Heart right ventricle (tissue), 16 donors: Measurements from ENCODE around the gene EPHA8. TPM values are rescaled to one million over a fixed set of nuclear protein-coding genes. Genes with fewer than 3 reads are reported as not detected.

Experiments
- ATAC-seq, 8 donors: fragments of 200-7000 bp; cut with Tn5 transposase; one replicate each; pipeline ENCODE4 v1.9.1; 2020; ENCODE audit warnings: mild to moderate bottlenecking in 8 of 8, moderate library complexity in 8 of 8, moderate number of reproducible peaks in 1 of 8
- DNase-seq, 2 donors: peaks; one replicate each; pipeline ENCODE4 v3.0.0-alpha.2; 2020
- H3K27ac ChIP-seq, 10 donors: fragments of 200-600 bp; sonication (generic) in 2 of 10; one replicate each; pipeline versions ENCODE4 v1.5.0 to v1.8.0; 2020 to 2022; ENCODE audit warnings: mild to moderate bottlenecking in 3 of 10
- H3K27me3 ChIP-seq, 7 donors: fragments of 200-600 bp; one replicate each; pipeline ENCODE4 v1.8.0; 2021 to 2022; ENCODE audit warnings: mild to moderate bottlenecking in 2 of 7
- H3K36me3 ChIP-seq, 9 donors: fragments of 200-600 bp; sonication (generic) in 1 of 9; one replicate each; pipeline versions ENCODE4 v1.5.0 to v1.8.0; 2020 to 2022; ENCODE audit warnings: mild to moderate bottlenecking in 2 of 9
- H3K4me1 ChIP-seq, 9 donors: fragments of 200-600 bp; sonication (generic) in 1 of 9; one replicate each; pipeline versions ENCODE4 v1.5.0 to v1.8.0; 2020 to 2022; ENCODE audit warnings: mild to moderate bottlenecking in 4 of 9
- H3K4me3 ChIP-seq, 10 donors: fragments of 200-600 bp; sonication (generic) in 2 of 10; one replicate each; pipeline versions ENCODE4 v1.5.0 to v1.8.0; 2020 to 2022; ENCODE audit warnings: mild to moderate bottlenecking in 7 of 10, moderate library complexity in 2 of 10
- H3K9me3 ChIP-seq, 11 donors: fragments of 200-600 bp in 10 of 11; sonication (generic) in 2 of 11; one replicate each; pipeline versions ENCODE4 v1.5.0 to v1.8.0; 2013 to 2022; ENCODE audit warnings: mild to moderate bottlenecking in 2 of 11, control low read depth in 1 of 11, moderate library complexity in 1 of 11
- CTCF ChIP-seq, 9 donors: fragments of 200-600 bp; sonication (generic) in 2 of 9; IDR thresholded peaks; one replicate each; pipeline versions ENCODE4 v1.5.0 to v1.8.0; 2021 to 2022; ENCODE audit warnings: antibody characterized with exemption in 9 of 9, mild to moderate bottlenecking in 5 of 9, moderate library complexity in 1 of 9
- WGBS, 2 donors: extraction: QIAGEN DNeasy Blood & Tissue Kit; methylation state at CpG; one replicate each; pipeline ENCODE4 v1.1.7; 2013; ENCODE audit warnings: inconsistent platforms in 1 of 2; 5-methylcytosine and 5-hydroxymethylcytosine counted together
- intact Hi-C, 10 donors: fragments of 100-400 bp; cut with DNase I; formaldehyde crosslinking; loops; one replicate each; pipeline versions ENCODE4 v1.11.1 to v1.14.2; 2022
- polyA plus RNA-seq, 2 donors: library from polyadenylated mRNA; stranded (reverse); fragments of 200-250 nt; gene quantifications; one replicate each; pipeline ENCODE4 v1.2.3, GENCODE V29; 2013
- total RNA-seq, 10 donors: library from RNA; stranded (reverse); fragmentation: NEBNext Ultra II Directional in 3 of 10; extraction: Animal tissue kit (Norgen Biotek cat#: 25700) in 3 of 10; gene quantifications; one replicate each; pipeline versions ENCODE4 v1.2.1 to v1.2.4, GENCODE V29; 2021 to 2023
- donor health status: Arrhythmogenic right ventricular cardiomyopathy.
- donor health status: ischemic (EF 13 %, LVEDD 7.1; RV severe dilation, severe dysfunction).
- donor health status: healthy with polysubstance abuse.
- donor health status: DM: no; HTN: yes; CAD: no.
- donor health status: DM: no; HTN: no; CAD: no.
- donor health status: ischemic (EF 25% LVEDD 6.9; RV normal size, moderate dysfunction).
- donor health status: ischemic (EF 25% LVEDD 5.7; RV mildly dilated, moderate dysfunction).
- donor health status: healthy.
- donor health status: DM: yes; HTN: yes; CAD: no.
- donor health status: Ischemic cardiomyopathy.
- donor health status: ischemic (EF 35%, LVEDD 5.7; RV mildly dilated, moderate dysfunction).
- donor health status: nonischemic (EF 11% LVEDD 7.7; RV severe dilation, severe dysfunction).
- donor health status: DM: yes; HTN: yes; CAD: no.
- donor health status: PGD.
- donor health status: ischemic (EF 29% LVEDD 5.4; RV normal size, mild dysfunction).
- donor health status: nonischemic (EF 23%, LVEDD 6.1; RV moderate dilation, normal function).

Gene EPHA8
- total and polyA plus RNA-seq, 12 donors: 0.12 to 0.30 TPM; not detected in 10

DNA sequence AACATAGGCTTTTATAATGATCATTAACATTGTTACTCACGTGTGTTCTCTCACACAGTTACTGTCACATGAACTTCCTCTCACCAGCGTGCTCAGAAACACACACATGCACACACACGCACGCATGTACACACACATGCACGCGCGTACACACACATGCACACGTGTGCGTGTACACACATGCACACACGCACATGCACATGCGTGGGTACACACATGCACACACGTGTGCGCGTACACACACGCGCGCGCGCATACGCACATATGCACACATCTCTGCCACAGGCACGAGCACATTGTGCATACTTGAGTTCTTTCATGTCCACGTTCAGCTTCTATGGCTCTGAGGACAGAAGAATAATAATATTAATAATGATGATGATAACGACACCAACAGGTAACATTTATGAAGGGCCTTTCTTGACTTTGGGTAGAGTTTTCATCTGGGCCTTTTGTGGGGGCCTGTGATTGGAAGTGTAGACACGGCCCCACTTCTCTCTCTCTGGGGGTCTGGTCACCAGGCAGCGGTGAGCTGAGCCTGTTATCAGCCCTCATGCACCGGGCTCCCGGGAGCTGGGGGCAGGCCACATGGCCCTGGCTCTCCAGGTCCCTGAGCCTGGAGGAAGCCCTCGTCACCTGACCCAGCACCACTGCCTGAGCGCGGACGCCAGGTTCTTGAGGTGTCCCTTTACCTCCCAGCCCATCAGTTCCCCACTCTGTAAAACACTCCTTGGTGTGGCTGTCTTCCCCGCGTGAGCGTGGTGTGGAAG, 7.0 kb downstream of the EPHA8 start:
- Histone ChIP-seq H3K36me3 (no peaks in the 10 kb centered on the region), H3K4me3 (no peak overlapping the region), H3K4me1 (no peaks in the 10 kb centered on the region), H3K27me3 (peaks cover 6 to 75% (median 34%) of the 10 kb centered on the region in 7 donors), H3K27ac (no peak overlapping the region), H3K9me3 (no peaks in the 10 kb centered on the region)
- 80 to 81% methylated on average over 34 of the region's 34 CpGs for WGBS, 2 donors
- intact Hi-C loops: no loop called here
- TF ChIP-seq CTCF (IDR thresholded peaks at IDR 0.05): no peak
- no peak for ATAC-seq
- no peak for DNase-seq

GRCh38 chr1:22572818-22573217, 9.5 kb downstream of the EPHA8 start:
- ATAC-seq (no peak), DNase-seq (no peak)
- Histone ChIP-seq H3K4me3 (no peak overlapping the region), H3K36me3 (no peaks in the 10 kb centered on the region), H3K27ac (no peak overlapping the region), H3K4me1 (no peaks in the 10 kb centered on the region), H3K9me3 (peaks cover 0 to 1% (median 0%) of the 10 kb centered on the region in 11 donors), H3K27me3 (peaks cover 0 to 54% (median 10%) of the 10 kb centered on the region in 7 donors)
- 51 to 58% methylated on average over 9 of the region's 9 CpGs for WGBS, 2 donors
- no peak for TF ChIP-seq CTCF (IDR thresholded peaks at IDR 0.05)
- intact Hi-C loops: no loop called here

DNA sequence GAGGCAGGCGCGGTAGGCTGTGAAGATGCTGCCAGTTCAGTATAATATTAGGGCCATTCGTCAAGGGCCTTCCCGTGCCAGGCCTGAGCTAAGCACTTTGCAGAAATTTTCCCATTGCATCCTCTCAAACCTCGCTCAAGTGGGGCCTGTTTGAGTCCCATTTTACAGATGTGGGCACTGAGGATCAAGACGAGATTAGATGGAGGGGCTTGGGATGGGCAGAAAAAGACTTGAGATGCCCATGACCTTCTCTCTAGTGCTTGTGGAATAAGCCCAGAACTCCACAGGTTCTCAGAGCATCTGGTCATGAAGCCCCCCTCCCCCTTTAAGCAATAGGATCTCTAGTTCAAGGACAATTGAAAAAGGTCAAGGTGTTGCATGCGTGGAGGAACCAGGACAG, 9.9 kb downstream of the EPHA8 start:
- Histone ChIP-seq H3K36me3 (no peaks in the 10 kb centered on the region), H3K27ac (no peak overlapping the region), H3K4me3 (no peak overlapping the region), H3K27me3 (peaks cover 0 to 50% (median 10%) of the 10 kb centered on the region in 7 donors), H3K9me3 (peaks cover 0 to 5% (median 0%) of the 10 kb centered on the region in 11 donors), H3K4me1 (no peaks in the 10 kb centered on the region)
- no peak for TF ChIP-seq CTCF (IDR thresholded peaks at IDR 0.05)
- 65 to 75% methylated on average over 7 of the region's 7 CpGs for WGBS, 2 donors
- intact Hi-C loops: no loop called here
- ATAC-seq: no peak
- no peak for DNase-seq

GRCh38 chr1:22575532-22576149, 12.4 kb downstream of the EPHA8 start:
- Histone ChIP-seq H3K9me3 (peaks cover 0 to 17% (median 0%) of the 10 kb centered on the region in 11 donors), H3K27me3 (peaks cover 0 to 36% (median 10%) of the 10 kb centered on the region in 7 donors), H3K27ac (no peak overlapping the region), H3K4me3 (no peak overlapping the region), H3K36me3 (no peaks in the 10 kb centered on the region), H3K4me1 (no peaks in the 10 kb centered on the region)
- 21 to 27% methylated on average over 8 of the region's 8 CpGs for WGBS, 2 donors
- intact Hi-C loops: no loop called here
- no peak for TF ChIP-seq CTCF (IDR thresholded peaks at IDR 0.05)
- peak in 2 of 8 donors; percentile 40 to 81 for ATAC-seq
- no peak for DNase-seq
